HL-60 (cell line): ENCODE data around the gene MC1R.

Experiments used
- DNase-seq, 2 experiments: peaks; one replicate each; pipeline ENCODE4 v3.0.0-alpha.2; 2010 to 2020; ENCODE audit warnings: low read depth in 1 of 2, low spot score in 1 of 2
- H3K27ac ChIP-seq: fragments of 250-450 bp; sonication (Bioruptor Pico); replicated peaks from 2 replicates; pipeline ENCODE4 v1.5.1; 2020; ENCODE audit warnings: mild to moderate bottlenecking, moderate library complexity
- H3K27me3 ChIP-seq: fragments of 250-450 bp; sonication (Bioruptor Pico); 2 replicates; pipeline ENCODE4 v1.5.1; 2021; ENCODE audit warnings: mild to moderate bottlenecking, moderate library complexity; ENCODE audit not compliant: insufficient read depth, poor library complexity, severe bottlenecking
- H3K4me3 ChIP-seq: replicated peaks from 2 replicates; pipeline ENCODE4 v1.5.1; 2011; ENCODE audit warnings: mild to moderate bottlenecking, control low read depth, low read length; ENCODE audit not compliant: insufficient read depth
- GABPA ChIP-seq: IDR thresholded peaks from 2 replicates; pipeline ENCODE4 v1.6.1; 2012; ENCODE audit warnings: low read depth
- POLR2AphosphoS5 ChIP-seq: IDR thresholded peaks from 2 replicates; pipeline ENCODE4 v1.6.1; 2012; ENCODE audit warnings: low read depth
- SPI1 ChIP-seq: IDR thresholded peaks from 2 replicates; pipeline ENCODE4 v1.6.1; 2012; ENCODE audit warnings: low read depth, mild to moderate bottlenecking, borderline replicate concordance
- TF ChIP-seq, protein P1 (sequence below): IDR thresholded peaks from 2 replicates; pipeline ENCODE4 v1.6.1; 2012; ENCODE audit warnings: low read depth; ENCODE audit not compliant: insufficient replicate concordance
- TF ChIP-seq, protein P2 (sequence below): IDR thresholded peaks from one replicate; pipeline ENCODE4 v1.5.1; 2011; ENCODE audit warnings: low read length, control low read depth, inconsistent platforms; ENCODE audit not compliant: insufficient read depth

MC1R gene

DNA sequence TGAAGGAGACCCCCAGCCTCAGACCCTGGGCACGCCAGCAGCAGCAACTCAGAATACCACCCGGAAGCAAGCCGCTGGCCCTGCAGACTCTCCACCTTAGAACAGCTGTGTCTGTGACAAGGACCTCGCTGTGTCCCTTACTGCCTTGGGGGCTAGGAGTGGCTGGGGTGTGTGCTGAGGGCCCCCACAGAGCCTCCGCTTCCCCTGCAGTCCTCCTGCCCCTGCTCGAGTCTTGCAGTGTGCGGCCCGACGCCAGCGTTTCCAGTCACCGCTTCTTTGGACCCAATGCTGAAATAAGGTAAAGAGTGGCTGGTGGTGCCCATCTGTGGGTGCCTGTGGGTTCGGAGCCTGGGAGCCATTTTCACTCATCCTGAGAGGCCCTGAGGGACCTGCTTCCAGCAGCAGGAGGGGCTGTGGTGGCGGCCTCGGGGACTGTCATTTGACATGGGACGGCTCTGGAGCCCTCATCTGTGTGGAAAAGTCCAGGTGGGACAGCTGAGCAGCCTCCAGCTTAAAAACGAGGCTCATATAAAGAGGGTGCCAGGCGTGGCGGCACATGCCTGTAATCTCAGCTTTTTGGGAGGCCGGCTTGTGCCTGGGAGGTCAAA is 14.7 kb upstream of the MC1R start:
- no peaks in the 10 kb centered on the region for H3K27me3 ChIP-seq
- no peak for DNase-seq
- no peak overlapping the region for H3K27ac ChIP-seq
- TF ChIP-seq, protein P1, sequence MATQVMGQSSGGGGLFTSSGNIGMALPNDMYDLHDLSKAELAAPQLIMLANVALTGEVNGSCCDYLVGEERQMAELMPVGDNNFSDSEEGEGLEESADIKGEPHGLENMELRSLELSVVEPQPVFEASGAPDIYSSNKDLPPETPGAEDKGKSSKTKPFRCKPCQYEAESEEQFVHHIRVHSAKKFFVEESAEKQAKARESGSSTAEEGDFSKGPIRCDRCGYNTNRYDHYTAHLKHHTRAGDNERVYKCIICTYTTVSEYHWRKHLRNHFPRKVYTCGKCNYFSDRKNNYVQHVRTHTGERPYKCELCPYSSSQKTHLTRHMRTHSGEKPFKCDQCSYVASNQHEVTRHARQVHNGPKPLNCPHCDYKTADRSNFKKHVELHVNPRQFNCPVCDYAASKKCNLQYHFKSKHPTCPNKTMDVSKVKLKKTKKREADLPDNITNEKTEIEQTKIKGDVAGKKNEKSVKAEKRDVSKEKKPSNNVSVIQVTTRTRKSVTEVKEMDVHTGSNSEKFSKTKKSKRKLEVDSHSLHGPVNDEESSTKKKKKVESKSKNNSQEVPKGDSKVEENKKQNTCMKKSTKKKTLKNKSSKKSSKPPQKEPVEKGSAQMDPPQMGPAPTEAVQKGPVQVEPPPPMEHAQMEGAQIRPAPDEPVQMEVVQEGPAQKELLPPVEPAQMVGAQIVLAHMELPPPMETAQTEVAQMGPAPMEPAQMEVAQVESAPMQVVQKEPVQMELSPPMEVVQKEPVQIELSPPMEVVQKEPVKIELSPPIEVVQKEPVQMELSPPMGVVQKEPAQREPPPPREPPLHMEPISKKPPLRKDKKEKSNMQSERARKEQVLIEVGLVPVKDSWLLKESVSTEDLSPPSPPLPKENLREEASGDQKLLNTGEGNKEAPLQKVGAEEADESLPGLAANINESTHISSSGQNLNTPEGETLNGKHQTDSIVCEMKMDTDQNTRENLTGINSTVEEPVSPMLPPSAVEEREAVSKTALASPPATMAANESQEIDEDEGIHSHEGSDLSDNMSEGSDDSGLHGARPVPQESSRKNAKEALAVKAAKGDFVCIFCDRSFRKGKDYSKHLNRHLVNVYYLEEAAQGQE, result no peak
- TF ChIP-seq GABPA (no peak), POLR2AphosphoS5 (no peak), SPI1 (no peak)
- TF ChIP-seq, protein P2, sequence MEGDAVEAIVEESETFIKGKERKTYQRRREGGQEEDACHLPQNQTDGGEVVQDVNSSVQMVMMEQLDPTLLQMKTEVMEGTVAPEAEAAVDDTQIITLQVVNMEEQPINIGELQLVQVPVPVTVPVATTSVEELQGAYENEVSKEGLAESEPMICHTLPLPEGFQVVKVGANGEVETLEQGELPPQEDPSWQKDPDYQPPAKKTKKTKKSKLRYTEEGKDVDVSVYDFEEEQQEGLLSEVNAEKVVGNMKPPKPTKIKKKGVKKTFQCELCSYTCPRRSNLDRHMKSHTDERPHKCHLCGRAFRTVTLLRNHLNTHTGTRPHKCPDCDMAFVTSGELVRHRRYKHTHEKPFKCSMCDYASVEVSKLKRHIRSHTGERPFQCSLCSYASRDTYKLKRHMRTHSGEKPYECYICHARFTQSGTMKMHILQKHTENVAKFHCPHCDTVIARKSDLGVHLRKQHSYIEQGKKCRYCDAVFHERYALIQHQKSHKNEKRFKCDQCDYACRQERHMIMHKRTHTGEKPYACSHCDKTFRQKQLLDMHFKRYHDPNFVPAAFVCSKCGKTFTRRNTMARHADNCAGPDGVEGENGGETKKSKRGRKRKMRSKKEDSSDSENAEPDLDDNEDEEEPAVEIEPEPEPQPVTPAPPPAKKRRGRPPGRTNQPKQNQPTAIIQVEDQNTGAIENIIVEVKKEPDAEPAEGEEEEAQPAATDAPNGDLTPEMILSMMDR, result no peak
- no peak overlapping the region for H3K4me3 ChIP-seq

DNA sequence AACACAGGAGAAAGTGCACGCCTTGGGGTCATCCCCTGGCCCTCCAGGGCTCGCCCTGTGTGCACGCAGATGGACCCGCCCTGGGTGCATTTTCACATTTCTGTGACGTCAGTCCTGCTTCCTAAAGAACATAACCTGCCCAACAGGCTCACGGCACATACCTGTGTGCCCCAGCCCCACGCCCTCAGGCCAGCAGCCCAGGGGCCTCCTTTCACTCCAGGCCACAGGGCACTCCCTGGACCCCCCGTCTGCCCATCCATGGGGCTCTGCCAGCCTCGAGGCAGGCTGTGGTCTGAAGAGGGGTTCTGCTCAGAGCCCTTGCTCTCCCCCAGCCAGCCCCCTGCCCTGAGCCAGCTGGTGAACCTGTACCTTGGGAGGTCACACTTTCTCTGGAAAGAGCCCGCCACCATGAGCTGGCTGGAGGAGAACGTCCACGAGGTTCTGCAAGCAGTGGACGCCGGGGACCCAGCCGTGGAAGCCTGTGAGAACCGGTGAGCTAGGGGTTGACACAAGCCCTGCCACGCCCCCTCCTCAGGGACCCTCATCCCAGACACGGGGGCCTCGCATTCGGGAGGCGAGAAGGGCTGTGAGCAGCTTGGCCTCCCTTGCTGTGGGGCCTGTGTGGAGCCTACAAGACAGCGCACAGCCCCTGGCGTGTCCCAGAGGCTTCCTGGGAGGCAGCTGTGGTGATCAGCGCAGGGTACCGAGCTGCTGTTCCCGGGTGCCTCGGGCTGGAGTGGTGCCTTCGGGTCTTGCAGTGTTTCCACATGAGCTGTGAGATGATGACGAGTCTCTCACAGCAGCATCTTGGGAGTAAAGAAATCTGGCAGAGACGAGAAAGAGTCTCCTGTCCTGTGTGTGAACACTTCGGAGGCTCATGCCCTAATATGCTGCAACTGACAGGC is 13.8 kb upstream of the MC1R start:
- Histone ChIP-seq H3K4me3 (no peak overlapping the region), H3K27me3 (no peaks in the 10 kb centered on the region), H3K27ac (no peak overlapping the region)
- no peak for DNase-seq
- no peak for TF ChIP-seq POLR2AphosphoS5
- TF ChIP-seq SPI1, result no peak
- TF ChIP-seq, protein P2, result no peak
- TF ChIP-seq GABPA, result no peak
- TF ChIP-seq, protein P1, result no peak

DNA sequence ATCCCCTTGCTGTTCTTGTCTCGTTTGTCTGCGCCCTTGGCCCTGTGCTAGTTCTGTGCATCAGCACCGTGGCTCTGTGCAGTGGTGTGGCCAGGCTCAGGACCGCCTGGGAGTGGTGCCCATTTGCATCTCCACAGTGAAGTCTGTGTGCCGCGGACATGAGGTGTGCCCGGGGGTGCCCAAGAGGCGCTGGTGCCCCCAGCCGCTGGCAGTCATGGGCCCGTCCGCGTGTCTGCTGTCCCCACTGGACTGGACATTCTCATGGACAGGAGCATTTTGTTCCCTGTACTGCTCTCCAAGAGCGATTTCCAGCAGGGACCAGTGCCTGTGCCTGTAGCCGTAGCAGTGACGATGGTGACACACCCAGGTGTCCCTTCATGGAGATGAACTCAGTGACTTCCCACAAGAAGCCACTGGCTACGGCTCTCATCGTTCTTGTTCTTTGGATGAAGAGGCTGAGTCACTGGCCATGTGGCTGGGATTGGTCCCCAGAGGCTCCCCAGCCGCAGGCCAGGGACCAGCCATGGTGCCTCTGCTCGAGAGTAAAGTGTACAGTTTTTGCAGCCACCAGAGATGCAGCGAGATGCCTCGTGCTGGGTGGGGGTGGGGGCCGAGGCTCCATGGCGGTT is 13.0 kb upstream of the MC1R start:
- TF ChIP-seq GABPA, result no peak
- TF ChIP-seq, protein P2, result no peak
- Histone ChIP-seq H3K27ac (no peak overlapping the region), H3K27me3 (no peaks in the 10 kb centered on the region), H3K4me3 (no peak overlapping the region)
- no peak for DNase-seq
